ENCODE measurements around the gene PACSIN2.

Gene PACSIN2

DNA sequence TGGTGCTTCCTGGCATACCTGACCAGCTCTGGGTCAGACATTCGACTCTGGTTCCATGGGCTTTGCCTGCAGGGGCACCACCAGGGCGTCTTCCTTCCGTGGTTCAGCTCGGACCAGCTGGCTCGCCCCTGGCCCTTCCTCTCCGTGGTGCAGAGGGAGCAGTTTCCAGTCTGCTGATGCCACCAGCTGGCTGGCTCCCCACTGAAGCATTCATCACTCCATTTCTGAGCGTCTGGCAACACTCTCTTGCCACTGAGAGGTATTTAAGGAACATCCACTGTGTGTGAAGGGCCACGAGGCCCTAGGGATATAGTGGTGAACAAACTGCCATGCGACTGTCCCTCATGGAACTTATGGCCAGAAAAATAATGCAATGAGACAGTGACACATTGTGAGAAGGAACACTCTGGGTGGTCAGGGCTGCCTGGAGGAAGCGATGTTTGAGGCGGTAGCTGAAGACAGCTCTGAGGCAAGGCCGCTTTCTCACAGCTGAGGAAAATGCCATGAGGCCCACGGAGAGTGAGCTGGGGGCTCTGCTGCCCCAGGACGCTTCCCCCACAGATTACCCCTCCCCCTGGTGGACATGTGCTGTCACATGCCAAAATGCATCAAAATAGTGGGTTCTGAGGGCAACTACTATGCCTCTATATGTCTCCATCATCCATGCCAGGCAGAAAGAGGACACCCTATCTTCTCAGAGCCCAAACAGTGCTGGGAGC is 113.0 kb downstream of the PACSIN2 start:
- no peak for DNase-seq

DNA sequence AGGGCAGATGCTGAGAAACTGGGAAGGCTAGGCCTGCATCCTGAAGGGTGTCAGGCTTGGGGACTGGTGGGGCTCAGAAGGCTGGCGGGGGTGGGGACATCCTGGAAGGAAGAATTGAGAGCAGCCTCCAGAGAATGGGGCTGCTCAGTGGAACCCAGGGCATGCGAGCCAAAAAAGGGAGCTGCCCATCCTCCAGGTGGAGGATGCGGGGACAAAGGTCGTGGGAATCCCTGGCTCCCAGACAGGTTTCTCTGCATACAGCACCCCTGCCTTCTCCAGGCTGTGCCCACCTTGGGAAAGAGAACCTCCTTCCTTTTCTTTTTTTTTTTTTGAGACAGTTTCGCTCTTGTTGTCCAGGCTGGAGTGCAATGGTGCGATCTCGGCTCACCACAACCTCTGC is 117.0 kb downstream of the PACSIN2 start:
- DNase-seq, result no peak

DNA sequence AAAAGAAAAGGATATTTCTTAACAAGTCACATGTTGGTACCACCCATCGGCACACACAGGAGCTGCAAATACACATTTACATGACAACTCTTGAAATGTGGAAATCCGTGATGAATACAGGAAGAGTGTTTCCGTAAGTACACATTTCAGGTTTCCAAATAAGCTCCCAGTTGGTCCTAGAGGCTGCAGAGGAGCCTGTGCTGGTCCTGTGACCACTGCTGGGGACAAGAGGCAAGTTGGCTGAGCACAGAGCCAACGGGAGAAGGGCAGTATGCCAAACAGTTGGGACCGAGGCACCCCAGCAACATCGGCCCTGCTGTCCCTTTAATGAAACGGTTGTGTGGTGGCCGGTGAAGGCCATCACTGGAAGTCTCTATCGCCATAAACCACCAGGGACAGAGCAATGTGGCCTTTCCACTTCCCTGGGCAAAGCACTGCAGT is 119.4 kb downstream of the PACSIN2 start:
- no peak for DNase-seq

DNA sequence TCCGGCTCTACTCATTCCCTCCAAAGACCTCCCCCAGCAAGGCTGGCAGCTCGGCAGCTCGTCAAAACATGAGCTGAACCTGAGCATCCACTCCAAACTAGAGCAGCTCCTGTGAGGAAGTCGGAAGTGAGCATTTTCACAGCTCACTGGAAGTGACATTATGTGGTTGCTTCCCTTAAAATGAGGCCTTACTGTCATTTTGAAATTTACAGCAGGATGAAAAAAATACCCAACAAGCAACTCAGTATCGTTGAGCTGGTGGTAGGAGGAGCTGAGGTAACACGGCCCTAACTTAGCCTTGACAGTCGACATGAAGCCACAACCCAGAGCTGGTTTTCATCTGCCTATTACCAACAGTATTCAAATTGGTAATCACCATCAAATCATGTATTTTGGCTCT is 119.9 kb downstream of the PACSIN2 start:
- no peak for DNase-seq

DNA sequence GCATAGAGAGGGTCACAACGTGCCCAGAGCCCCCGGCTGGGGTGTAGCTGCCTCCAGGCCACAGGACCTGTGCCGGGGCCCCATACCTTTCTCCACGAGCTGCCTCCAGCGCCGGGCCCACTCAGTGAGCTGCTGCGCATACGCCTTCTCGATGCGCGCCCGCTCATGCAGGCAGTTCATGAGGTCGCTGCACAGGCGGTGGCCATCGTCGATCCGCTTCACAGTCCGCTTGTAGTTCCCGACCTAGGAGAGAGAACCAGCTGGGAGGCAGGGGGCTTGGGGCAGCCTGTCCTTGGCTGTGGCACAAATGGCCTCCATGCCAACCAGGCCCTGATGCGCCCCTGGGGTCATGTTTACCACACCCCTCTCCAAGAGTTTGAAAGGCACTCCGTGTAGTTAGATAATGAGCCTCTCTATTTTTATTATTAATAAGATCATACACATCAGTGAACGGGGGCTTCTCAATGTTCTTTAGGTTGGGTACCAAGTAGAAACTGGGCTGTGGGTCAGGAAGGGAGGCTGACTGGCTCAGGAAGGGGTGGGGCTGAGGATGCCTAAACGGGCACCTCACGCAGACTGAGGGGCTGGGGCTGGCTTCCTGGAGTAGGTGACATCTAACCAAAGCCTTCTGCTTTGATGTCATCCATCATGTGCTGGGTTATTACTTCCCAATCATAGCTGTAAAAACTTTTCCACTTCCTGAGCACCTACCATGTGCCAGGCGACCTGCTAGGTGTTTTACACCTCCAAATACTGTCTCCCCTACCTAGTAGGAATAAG is 121.4 kb downstream of the PACSIN2 start:
- DNase-seq, result no peak

DNA sequence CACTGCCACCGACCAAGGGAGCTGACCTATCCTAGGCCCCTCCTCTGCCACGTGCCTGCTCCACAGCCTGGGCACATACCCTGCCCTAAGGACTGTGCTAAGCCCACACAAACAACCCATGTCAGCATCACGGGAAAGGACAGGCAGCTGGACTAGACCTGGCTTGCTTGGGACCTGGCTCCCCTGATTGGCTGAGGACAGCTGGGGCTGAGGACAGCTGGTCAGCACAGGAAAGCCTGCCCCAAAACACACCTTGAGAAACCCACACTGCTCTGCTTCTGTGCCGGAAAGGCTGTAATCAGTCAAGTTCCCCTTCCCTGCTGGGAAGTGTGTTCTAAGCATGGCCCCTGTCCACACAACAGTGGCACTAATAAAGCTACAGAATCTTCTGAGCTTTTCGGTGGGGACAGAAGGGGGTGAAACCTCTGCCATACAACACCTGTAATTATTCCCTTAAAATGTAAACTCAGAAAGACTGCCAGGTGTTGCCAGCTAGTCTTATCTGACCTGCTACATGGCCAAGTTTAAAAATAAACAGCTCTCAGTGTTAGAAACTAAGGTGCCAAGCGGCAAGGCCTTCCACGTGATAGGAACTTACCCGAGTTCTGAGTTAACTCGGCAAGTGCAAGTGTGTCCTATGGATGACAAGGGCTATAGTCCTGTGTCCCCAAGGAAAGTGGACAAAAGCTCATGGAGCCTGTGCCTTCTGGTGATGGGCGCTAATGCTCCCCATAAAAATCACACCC is 122.2 kb downstream of the PACSIN2 start:
- no peak for DNase-seq

DNA sequence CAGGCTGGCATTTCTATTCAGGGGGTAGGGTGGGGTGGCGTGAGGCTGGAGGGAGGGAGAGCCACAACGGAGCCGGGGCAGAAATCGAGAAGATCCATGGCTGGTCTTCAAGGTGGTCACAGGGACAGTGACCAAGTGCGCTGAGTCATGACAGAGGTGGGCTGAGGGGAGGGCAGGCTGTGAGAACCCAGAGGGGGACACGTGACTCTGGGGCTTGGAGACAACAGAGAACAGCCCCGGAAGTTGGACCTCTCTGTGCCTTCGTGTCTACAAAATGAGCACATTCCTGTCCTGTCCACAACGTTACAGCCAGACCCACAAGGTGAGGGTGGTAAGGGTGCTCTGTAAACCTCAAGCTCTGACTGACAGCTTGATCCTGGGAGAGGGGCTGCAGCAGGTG is 122.8 kb downstream of the PACSIN2 start:
- DNase-seq, result no peak

DNA sequence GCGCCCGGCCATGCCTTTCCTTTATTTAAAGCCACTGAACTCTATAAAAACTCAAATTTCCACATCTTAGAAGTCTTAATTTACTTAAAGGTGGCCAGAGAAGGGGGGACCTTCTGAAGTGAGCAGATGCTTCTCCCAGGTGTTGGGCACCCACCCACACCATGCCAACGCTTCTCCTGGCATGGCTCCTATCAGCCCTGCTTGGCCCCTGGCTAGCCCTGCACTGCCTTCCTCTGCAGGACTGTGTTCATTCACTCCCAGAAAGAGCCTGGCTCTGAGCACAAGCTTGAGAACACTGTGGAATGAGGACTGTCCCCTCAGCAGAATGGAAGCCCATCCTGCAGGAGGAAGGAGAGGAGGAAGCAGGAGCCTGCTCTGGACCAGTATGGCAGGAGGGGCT is 123.3 kb downstream of the PACSIN2 start:
- no peak for DNase-seq

DNA sequence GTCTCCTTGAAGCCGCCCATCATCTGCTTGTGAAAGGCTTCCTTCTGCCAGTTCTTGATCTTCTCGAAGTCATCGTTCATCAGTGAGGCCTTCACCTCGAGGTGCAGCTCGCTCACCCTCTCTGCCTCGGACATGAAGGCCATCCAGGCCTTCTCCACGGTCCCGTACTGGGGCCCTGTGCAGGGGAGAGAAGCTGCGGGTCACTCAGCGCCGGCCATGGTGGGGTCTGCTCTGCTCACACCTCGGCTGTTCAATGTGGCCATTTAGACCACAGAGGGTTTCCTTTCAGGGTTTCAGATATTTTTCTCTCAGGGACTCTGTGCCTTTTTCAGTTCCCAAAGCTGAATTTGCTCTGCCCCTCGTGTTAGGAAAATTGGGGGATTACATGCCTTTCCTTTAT is 123.9 kb downstream of the PACSIN2 start:
- no peak for DNase-seq

DNA sequence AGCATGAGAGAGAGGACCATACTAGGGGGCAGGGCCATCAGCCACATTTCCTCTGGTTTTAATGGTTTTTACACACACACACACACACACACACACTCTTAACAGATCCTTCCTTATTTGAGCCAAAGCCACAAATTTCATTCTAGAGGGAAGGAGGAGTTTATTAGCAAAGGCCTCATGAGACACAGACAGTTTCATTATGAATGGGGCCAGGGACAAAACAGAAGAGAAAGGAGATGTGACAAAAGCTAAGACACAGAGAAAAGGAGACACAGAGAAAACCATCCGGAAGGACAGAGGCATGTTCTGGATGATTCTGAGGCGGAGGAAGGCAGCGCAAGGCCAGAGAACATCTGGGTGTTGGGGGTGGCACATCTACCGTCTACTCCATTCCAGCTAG is 125.6 kb downstream of the PACSIN2 start:
- DNase-seq, result no peak

DNA sequence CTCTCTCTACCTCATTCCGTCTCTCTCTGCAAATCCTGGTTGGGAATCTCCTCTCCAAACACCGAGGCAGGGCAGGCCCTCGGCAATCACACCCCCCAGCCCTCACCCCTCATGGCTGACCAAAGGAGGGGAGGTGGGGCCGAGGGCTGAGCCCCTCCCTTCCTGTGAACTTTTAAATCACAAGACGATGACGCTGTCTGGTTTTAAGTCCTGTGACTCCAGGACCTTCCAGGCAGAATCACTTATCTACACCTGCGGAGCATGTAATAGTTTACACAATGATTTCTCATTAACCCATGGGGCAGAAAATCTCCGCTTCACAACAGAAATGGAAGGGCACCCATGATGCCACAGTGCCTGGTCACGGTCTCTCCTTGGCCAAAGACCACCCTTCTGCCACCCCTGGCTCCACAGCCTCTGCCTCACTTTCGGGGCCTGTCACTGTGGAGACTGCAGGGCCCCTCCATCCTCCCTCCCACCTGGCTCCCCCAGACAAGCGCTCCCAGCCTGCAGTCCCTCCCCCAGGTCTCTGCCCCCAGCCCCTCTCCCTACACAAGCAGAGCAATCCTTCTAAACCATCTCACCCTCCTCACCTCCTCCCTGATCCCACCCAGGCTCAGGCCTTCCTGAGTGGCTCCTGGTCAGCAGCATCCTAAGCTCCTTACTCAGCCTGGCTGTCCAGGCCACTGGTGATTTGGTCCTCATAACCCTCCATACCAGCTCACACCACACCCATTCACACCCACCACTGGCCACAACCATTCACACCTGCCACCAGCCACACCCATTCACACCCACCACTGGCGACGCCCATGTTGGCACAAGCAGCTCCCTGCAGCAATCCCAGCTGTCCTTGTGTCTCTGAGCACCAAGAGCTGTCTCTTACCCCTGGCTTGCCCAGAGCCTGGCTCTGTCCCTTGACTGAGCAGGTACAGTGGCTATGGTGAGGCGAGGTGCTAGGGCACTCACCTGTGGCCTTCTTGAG is 127.1 kb downstream of the PACSIN2 start:
- no peak for DNase-seq

DNA sequence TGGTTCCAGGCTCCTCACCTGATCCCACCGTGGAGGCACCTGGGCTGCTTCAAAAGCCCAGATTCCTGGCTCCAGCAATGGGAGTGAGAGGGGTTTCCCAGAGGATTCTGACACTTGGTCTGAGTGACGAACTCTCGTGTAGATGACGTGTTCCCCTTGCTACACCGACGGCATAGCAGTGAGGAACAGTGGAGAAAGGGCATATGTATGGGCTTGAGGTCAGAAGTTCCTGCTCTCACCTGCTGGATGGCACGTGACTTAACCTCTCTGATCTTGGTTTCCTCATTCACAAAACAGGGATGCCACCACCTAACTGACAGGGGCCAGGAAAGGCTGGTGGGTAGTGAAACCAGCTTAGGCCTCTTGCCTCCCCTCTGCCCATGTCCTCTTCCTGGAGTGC is 127.8 kb downstream of the PACSIN2 start:
- no peak for DNase-seq

DNA sequence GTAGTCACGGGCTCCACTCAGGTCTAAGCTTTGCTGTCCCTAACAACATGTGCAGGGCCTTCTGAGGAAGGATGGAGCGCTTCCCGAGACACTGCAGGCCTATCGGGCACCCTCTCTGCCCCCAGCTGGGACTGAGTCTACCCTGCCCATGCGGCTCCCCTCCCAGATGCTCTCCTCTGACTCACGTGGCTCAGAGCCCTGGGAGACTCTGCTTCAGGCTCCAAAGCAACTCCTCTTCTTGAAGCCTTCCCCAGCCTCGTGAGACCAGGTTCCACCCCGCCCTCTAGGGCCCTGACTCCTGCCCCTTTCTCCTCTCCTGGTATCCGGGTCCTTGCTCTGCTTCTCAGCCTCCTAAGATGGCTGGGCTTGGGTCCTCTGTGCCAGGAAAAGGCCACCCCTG is 129.5 kb downstream of the PACSIN2 start:
- DNase-seq, result no peak

DNA sequence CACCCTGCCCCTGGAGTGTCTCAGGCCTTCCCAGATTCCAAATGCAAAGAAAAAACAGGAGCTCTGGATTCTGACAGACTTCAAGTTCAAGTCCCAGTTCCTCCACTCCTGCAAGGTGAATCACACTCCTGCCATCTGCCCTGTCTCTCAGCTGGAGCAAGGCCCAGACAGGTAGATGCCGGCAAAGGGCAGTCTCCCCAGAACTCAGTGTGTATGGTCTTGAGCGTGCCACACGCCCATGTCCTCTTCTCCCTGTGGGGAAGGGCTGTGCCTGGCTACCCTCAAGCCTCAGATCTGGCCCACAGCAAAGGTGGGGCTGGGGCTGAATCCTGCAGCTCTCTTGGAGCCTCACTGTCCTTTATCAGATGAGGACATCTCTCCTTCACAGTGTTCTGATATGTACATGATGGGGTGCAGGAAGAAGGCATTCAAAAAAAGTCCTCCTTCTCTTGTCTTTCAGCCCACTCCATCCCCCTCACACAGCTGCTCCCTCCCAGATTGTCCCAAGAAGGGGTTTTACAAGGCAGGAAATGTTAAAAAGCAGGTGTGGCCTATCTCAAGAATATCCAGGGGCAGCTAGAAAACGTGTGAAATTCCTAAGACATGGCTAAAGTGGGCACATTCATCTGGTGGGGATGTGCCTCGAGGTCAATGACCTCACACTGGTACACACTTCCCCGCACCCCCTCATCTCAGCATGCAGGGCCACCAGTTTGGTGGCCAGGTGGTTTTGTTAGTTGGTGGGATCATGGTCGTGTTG is 130.2 kb downstream of the PACSIN2 start:
- no peak for DNase-seq

DNA sequence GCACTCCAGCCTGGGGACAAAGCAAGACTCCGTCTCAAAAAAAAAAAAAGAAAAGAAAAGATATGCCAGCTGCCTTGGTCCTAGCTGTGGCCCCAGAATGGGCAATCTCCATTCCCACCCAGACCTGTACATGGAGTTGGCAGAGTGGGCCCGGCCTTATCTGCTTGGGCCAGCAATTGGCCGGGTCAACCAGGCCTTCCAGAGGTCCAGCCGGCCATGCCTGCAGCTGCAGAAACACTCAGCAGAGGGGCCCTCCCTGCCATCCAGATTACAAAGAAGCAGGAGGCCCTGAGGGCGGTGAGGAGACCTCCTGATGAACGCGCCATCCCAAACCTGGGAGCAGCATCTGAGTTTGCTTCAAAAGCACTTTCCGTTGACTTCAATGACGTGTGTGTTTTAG is 131.0 kb downstream of the PACSIN2 start:
- DNase-seq, result no peak

DNA sequence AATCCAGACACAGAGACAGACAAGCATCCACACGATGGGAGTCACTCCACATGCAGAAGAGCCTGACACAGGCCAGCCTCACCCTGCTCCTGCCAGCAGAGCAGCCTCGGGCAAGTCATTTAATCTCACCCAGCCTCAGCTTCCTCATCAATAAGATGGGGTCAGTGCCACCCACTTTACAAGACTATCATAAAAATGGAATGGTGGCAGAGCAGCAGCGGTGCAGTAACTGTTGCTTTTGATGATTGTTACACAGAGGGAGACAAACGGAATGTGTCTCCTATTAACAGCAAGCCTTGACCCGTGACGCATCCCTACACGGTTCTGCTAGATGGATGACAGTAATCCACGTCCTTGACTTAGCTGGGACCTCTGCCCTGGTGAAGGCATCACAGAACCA is 131.8 kb downstream of the PACSIN2 start:
- DNase-seq, result no peak

DNA sequence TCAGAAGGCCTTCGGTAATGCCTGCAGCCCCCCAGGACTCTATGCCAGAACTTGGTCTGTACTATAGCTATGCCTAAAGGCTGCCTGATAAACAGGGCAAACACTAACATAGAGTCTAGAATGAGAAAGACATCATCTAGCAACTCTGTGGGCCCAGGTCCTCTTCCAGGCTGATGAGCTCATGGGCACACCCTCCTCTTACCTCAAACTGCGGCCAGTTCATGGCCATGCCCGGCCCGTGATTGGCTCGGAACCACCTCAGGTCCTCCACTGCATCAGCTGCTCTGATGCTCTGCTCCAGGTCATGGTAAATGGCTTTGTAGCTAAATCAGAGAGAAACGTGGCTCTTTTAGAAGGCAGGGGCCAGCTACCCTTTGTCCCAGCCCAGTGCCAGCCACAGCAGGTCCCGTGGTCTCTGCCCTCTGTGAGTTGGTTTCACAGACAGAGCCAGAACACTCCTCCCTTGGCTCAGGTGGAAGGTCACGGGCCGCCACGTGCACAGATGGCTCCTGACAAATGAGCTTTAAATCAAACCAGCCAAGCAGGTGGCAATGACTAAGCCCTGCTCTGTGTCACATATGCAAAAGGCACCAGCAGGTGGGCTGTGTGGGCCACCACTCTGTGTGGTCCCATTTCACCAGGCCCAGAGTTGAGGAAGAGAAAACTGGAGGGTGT is 132.8 kb downstream of the PACSIN2 start:
- DNase-seq, result no peak

DNA sequence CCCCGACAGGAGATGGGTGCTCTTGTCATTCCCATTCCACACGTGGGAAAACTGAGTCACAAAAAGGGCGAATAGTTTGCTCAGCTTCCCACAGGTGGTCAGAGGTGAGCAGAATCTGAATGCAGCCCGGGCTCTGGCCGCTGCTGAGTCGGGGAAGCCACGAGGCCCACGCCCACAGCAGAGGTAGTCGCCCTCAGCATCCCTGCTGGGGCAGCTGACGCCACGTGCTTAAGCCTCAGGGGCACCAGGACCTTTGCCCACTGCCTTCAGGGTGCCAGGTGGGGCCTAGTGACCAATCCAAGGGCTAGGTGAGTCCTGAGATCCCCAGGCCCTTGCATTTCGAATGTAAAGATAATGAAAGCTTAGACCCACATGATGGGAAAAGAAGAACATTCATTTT is 133.7 kb downstream of the PACSIN2 start:
- DNase-seq, result no peak

DNA sequence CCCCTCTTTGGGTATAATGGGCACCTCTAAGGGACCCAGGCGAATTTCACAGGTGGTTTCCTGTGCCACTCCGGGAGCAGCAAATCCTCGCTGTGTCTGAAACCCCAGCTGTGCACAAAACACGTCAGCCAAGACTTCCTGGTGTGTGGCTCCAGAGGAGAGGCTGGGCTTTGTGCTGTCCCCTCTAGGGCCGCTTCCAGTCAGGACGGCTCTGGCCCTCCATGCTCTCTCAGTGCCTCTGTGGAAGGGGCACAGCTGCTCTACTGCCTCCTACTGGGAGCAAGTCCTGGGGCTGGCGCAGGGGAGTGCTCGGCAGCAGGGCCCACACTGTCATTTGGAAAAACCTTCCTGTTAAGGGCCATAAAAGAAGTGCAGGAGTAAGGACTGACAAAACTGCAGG is 134.1 kb downstream of the PACSIN2 start:
- DNase-seq, result no peak

DNA sequence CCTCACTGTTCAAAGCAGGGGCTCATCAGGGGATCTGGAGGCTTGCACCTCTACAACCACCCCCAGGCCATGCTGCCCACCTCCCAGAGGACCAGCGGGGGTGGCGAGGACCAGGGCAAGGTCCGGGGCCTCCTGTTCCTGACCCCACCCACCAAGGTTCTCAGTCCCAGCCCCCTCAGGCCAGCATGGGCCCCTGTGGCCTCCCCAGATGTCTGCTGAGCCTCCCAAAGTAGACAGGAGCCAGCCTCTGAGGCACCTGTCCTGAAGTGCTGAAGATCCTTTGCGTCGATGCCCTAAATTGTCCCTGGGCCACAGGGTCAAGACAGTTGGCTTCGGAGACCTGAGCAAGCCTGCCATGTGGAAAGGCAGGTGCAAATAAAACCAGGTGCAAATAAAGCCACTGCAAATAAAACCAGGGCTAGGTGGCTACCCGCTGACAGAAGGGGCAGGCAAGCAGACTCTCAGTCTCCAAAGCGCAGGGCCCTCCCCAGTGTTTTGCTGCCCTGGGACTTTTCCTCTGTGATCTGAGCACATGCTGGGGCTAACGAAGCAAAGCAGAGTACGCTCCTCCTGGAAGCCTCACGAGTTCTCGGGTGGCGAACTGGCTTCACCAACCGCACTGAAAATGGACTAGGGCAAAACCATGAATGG is 135.5 kb downstream of the PACSIN2 start:
- DNase-seq, result no peak

Data from T-helper 9 cell (primary cell).